GM18519 (cell line): Measurements from ENCODE around the gene ELMO1.

Source experiments
- ATAC-seq: cut with Tn5 transposase; IDR thresholded peaks from one replicate; pipeline ENCODE4 v1.9.1; 2021; ENCODE audit warnings: mild to moderate bottlenecking, moderate library complexity; ENCODE audit not compliant: unreplicated experiment, low FRiP score

Gene ELMO1

GRCh38 chr7:37410305-37411229, 38.1 kb downstream of the ELMO1 start:
- ATAC-seq: no peak

GRCh38 chr7:37409461-37409860, 39.2 kb downstream of the ELMO1 start:
- ATAC-seq: no peak

GRCh38 chr7:37408291-37409228, 40.1 kb downstream of the ELMO1 start:
- no peak for ATAC-seq

GRCh38 chr7:37405603-37406122, 43.0 kb downstream of the ELMO1 start:
- no peak for ATAC-seq

- ATAC-seq: no peak
These were observed 43.5 kb downstream of the ELMO1 start for GRCh38 chr7:37405128-37405527.

DNA sequence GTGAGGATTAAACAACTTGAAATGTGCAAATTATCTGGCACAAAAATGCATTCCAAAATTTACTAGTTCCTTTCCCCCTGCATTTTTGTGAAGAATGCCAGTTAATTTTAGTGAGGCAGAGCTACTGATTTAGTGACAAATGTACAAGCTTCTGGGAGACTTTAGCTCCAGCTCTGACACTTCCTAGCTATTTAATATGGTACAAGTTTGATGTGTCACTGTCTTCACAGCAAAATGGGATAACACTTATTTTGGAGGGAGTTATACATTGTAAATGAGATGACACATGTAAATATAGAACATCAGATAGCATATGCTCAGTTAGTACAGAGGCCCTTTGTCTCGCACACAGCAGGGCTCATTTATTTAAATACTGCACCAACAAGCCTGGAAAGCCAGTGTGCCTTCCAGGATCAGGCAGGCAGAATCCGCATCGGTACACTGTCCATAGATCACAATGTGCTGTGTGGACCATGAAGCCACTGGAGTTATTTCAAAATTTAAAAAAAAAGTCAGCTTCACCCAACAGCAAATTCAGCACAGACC, 48.7 kb downstream of the ELMO1 start:
- ATAC-seq: no peak

DNA sequence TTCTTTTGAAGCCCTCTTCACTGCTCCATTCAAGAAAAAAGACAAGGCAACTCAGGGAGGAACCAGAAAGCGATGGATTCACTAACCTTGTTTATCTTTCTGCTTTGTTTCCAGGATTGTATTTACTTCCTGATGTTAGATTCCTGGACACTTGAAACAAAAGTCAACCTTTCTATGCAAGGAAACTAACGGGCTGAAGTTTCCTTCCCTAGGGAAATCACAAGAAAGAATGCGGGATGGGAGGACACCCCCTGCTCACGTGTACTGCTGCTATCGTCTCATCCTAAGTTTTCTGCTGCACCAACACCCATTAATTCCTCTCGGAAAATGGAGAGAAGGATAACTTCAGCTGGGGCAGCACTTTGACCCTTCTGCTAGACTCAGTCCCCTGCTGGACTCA, 50.3 kb downstream of the ELMO1 start:
- no peak for ATAC-seq

GRCh38 chr7:37395618-37396259, 52.9 kb downstream of the ELMO1 start:
- ATAC-seq: no peak

GRCh38 chr7:37394158-37394557, 54.5 kb downstream of the ELMO1 start:
- peak; percentile 85 for ATAC-seq

DNA sequence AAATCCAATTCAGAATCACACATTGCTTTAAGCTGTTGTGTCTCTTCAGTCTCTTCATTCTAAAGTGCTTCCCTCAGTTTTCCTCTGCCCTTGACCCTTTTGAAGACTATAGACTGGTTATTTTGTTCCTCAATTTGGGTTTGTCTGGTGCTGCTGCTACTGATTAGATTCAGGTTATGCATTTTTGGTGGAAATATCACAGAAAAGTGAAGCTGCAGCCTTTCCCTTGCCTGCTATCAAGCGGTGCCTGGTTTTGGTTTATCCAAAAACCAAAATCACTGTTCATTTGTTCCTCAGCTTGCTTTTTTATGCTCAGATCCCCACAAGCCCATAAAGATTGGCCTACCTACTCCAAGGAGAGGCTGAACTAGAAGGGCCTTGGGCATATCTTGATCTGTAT, 55.2 kb downstream of the ELMO1 start:
- ATAC-seq: no peak

- ATAC-seq: no peak
These were observed 56.0 kb downstream of the ELMO1 start for GRCh38 chr7:37392673-37393017.

DNA sequence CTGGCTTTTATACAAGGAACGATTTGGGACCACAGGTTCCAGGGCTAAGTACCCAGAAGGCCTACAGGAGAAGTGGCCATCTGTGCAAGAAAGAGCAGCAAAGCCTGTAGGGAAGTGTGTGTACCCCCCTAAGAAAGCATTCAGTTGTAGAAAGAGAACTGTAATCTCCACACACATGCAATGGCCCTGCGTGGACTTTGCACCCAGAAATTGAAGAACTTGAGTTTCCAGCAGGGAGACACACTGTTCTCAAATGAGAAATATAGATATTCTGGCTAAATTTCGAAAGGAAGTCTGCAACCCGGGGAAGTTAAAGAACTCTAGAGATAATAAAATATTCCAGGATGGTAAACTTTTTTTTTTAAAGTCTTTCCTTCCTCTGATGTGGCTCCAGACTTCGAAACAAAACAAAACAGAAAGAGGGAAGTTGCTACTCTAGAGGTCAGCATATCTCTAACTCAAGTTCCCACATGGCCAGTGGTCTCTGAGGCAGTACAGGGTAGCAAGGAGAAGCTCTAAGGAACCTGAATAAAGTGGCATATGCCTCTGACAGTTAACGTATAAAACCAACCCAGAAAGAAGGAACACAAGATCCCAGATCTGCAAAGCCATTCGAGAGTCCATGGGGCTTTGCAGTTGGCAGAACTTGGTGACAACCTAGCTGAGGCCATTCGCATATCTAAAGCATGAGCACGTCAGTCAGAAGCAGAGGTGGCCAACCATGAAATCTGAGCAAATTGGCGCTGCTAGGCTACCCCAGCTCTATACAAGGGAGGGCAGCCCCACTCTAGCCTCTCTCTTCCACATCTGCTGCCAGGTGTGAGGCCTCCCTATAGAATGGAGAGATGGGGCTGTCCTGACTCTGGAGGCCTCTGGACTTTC, 56.6 kb downstream of the ELMO1 start:
- no peak for ATAC-seq

- ATAC-seq: no peak
These were observed 58.5 kb downstream of the ELMO1 start for GRCh38 chr7:37390114-37390513.

GRCh38 chr7:37388811-37389210, 59.9 kb downstream of the ELMO1 start:
- no peak for ATAC-seq

DNA sequence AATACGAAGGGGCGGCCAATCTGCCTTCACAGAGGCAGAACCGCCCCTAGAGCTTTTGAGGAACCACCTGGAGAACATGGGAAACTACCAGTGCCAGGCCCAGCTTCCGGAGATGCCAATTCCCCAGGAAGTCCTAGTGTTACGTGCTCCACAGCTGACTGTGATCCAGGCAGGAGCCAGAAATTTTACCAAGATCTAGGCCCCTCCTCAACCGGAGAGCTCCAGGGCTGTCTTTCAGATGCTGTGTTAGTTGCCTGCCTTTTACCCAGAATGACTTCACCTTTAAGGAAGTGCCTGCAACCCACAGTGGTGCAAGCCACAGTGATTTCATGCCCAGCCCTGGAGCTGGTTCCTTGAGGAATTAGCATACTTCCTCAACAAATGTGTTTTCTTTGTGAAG, 62.9 kb downstream of the ELMO1 start:
- ATAC-seq: no peak

GRCh38 chr7:37382546-37383088, 66.0 kb downstream of the ELMO1 start:
- ATAC-seq: no peak

DNA sequence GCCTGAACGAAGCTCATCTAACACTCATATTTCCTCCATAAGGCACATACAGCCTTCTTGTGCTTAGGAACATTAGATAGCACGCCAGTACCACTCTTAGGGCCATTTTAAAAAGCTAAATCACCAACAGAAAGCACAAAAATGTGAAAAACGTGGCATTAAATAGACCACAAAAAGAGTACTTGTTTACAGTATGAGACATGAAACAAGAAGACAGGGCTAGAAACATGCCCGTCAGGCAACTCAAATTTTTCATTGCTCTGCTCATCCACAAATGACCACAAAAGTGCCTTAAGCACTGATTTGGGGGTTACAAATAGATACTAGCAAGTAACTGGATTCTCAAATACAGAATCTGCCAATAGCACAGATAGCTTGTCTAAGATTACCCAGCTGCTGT, 67.8 kb downstream of the ELMO1 start:
- ATAC-seq: no peak

DNA sequence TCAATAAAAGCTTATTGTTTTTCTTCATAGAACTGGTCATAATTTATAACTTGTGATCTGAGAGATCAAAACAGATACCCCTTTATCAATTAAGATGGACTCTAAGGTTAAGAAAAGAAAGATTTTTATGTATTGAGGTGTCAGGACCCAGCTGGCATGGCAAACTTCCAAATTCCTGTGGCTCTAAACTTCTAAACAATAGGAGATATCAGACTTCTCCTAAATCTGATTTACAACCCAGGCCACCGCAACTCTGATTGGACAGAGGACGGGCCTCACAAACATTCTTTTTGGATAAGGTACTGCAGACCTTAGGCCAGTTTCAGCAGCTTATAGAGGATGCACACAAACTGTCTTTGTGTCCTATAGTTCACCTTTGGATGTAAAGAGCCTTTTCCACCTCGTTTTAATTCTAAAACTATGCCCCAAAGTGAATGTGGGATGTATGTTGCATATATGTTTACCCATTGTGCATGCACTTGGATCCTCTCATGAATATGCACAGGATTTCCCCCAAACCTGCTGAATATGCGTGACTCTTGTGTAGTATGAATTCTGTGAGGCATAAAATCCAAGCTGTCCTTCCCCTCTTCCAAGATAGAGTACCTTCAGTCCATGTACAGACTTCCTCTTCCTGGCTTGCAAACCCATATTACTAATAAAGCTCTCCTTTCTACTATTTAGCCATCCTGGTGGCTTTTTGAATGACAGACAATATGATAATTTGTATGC, 69.0 kb downstream of the ELMO1 start:
- no peak for ATAC-seq

GRCh38 chr7:37377231-37377630, 71.4 kb downstream of the ELMO1 start:
- no peak for ATAC-seq
